OCI-LY7 (cell line): ENCODE results near the gene FBXW11. TPM values are rescaled to one million over a fixed set of nuclear protein-coding genes. Genes with fewer than 3 reads are reported as not detected.

Experiments used
- BruUV-seq: library from RNA; stranded (reverse); fragments of 400-500 nt; replicated peaks from 2 replicates; lab custom pipeline; 2021; lab: Mats Ljungman, UMichigan
- CTCF ChIA-PET: fragments of 300-600 bp; sonication (Branson Sonifier 250); formaldehyde crosslinking; loops from one replicate; lab custom pipeline; 2022; ENCODE audit warnings: antibody characterized with exemption; ENCODE audit not compliant: unreplicated experiment; lab: Charles Lee
- POLR2A ChIA-PET: fragments of 300-600 bp; sonication (Branson Sonifier 250); formaldehyde crosslinking; loops from one replicate; lab custom pipeline; 2022; ENCODE audit warnings: antibody characterized with exemption; lab: Charles Lee
- DNase-seq: peaks from one replicate; pipeline ENCODE4 v3.0.0-alpha.2; 2015; ENCODE audit warnings: low spot score
- H2AFZ ChIP-seq: fragments of 200-600 bp; sonication (generic), shearing (Covaris generic); 2 replicates; pipeline ENCODE4 v1.6.1; 2014; ENCODE audit warnings: mild to moderate bottlenecking, antibody characterized with exemption, low read length, moderate library complexity
- H3K27ac ChIP-seq: fragments of 200-600 bp; sonication (generic); 2 replicates; pipeline ENCODE4 v1.5.1; 2014; ENCODE audit warnings: mixed run types, low read depth, mild to moderate bottlenecking, moderate library complexity, low read length, inconsistent platforms; ENCODE audit not compliant: poor library complexity, severe bottlenecking
- H3K36me3 ChIP-seq: fragments of 200-600 bp; sonication (generic); 2 replicates; pipeline ENCODE4 v1.6.1; 2014; ENCODE audit warnings: mild to moderate bottlenecking, antibody characterized with exemption, low read length, moderate library complexity, mixed read lengths; ENCODE audit not compliant: insufficient read depth
- H3K4me1 ChIP-seq: fragments of 200-600 bp; sonication (generic); 2 replicates; pipeline ENCODE4 v1.5.1; 2014; ENCODE audit warnings: mild to moderate bottlenecking, low read length; ENCODE audit not compliant: insufficient read depth, poor library complexity, severe bottlenecking
- H3K4me2 ChIP-seq: fragments of 200-600 bp; sonication (generic); 2 replicates; pipeline ENCODE4 v1.6.1; 2014; ENCODE audit warnings: mild to moderate bottlenecking, low read length
- H3K4me3 ChIP-seq: fragments of 200-600 bp; sonication (generic); 2 replicates; pipeline ENCODE4 v1.5.1; 2014; ENCODE audit warnings: mild to moderate bottlenecking, low read depth, low read length; ENCODE audit not compliant: poor library complexity, severe bottlenecking
- H3K79me2 ChIP-seq: fragments of 200-600 bp; sonication (generic); 2 replicates; pipeline ENCODE4 v1.6.1; 2016; ENCODE audit warnings: low read depth, mild to moderate bottlenecking, low read length, moderate library complexity, mixed read lengths; ENCODE audit not compliant: insufficient read depth
- H3K9me2 ChIP-seq: fragments of 200-600 bp; sonication (generic); 2 replicates; pipeline ENCODE4 v1.6.1; 2016; ENCODE audit warnings: mild to moderate bottlenecking, low read length, mixed read lengths; ENCODE audit not compliant: insufficient read depth
- H3K9me3 ChIP-seq: fragments of 200-600 bp; sonication (generic); 2 replicates; pipeline ENCODE4 v1.6.1; 2014; ENCODE audit warnings: mild to moderate bottlenecking, mixed run types, low read length, mixed read lengths
- H4K20me1 ChIP-seq: fragments of 200-600 bp; sonication (generic); 2 replicates; pipeline ENCODE4 v1.6.1; 2014; ENCODE audit warnings: mild to moderate bottlenecking, antibody characterized with exemption, low read length, moderate library complexity, mixed read lengths; ENCODE audit not compliant: insufficient read depth
- CTCF ChIP-seq: fragments of 200-600 bp; sonication (generic); conservative IDR thresholded peaks from 2 replicates; pipeline ENCODE4 v1.5.1; 2014; ENCODE audit warnings: mild to moderate bottlenecking, antibody characterized with exemption, low read length, moderate library complexity, mixed read lengths
- EZH2phosphoT487 ChIP-seq: fragments of 200-600 bp; sonication (generic); IDR thresholded peaks from 2 replicates; pipeline ENCODE4 v1.6.1; 2018; ENCODE audit warnings: low read depth, borderline replicate concordance, mild to moderate bottlenecking, mixed run types, antibody characterized with exemption, low read length, moderate library complexity, mixed read lengths
- intact Hi-C: fragments of 100-400 bp; cut with micrococcal nuclease; formaldehyde crosslinking; loops from one replicate; pipeline ENCODE4 v1.10.0; 2022; ENCODE audit not compliant: unreplicated experiment
- total RNA-seq, 2 experiments: library from RNA; depleted of rRNA in 1 of 2; stranded (reverse); fragments of >200 nt in 1 of 2; shearing (Covaris generic) in 1 of 2; gene quantifications; 2 replicates each; pipeline ENCODE4 v1.2.3, GENCODE V29; 2014 to 2022

The FBXW11 gene
- total RNA-seq, 2 experiments from 2014 or later: 33.0 to 51.5 TPM

- intact Hi-C loops: no loop called here
- no peak for DNase-seq
- H3K4me1 ChIP-seq: no peaks in the 10 kb centered on the region
- peaks cover 42% of the 10 kb centered on the region for H3K79me2 ChIP-seq
- no peaks in the 10 kb centered on the region for H3K36me3 ChIP-seq
- no peak overlapping the region for H2AFZ ChIP-seq
- H3K9me2 ChIP-seq: no peaks in the 10 kb centered on the region
- no peak overlapping the region for H3K27ac ChIP-seq
- peaks cover 11% of the 10 kb centered on the region; the same call in 1 of the 2 replicates for H4K20me1 ChIP-seq
- BruUV-seq: no TSS peak
- ChIA-PET POLR2A (interaction anchor here (0.6 kb wide), 1 partner anchor 1682 kb away, joined by 4 read pairs; no protein-coding TSS in a partner anchor), CTCF (no interaction called here)
- no peaks in the 10 kb centered on the region for H3K9me3 ChIP-seq
- H3K4me3 ChIP-seq: no peak overlapping the region
- H3K4me2 ChIP-seq: no peak overlapping the region
- TF ChIP-seq CTCF (no peak), EZH2phosphoT487 (no peak)
Measured at GRCh38 chr5:171954721-171955120, 51.7 kb downstream of the FBXW11 start.

GRCh38 chr5:171953860-171954701 lies 52.4 kb downstream of the FBXW11 start:
- no peak overlapping the region for H3K4me3 ChIP-seq
- no peaks in the 10 kb centered on the region for H3K36me3 ChIP-seq
- CTCF ChIA-PET: no interaction called here
- H3K27ac ChIP-seq: no peak overlapping the region
- TF ChIP-seq CTCF (no peak), EZH2phosphoT487 (no peak)
- H3K79me2 ChIP-seq: peaks cover 46% of the 10 kb centered on the region
- H3K4me1 ChIP-seq: no peaks in the 10 kb centered on the region
- no TSS peak for BruUV-seq
- POLR2A ChIA-PET: interaction anchor here (2.6 kb wide), 1 partner anchor 10 kb away, joined by 12 read pairs; no protein-coding TSS in a partner anchor
- no peak overlapping the region for H3K4me2 ChIP-seq
- no peaks in the 10 kb centered on the region for H3K9me3 ChIP-seq
- intact Hi-C loops: no loop called here
- no peak overlapping the region for H2AFZ ChIP-seq
- peaks cover 12% of the 10 kb centered on the region; the same call in 1 of the 2 replicates for H4K20me1 ChIP-seq
- DNase-seq: no peak
- no peaks in the 10 kb centered on the region for H3K9me2 ChIP-seq

- H4K20me1 ChIP-seq: peaks cover 20% of the 10 kb centered on the region; the same call in 1 of the 2 replicates
- no peaks in the 10 kb centered on the region for H3K4me1 ChIP-seq
- intact Hi-C loops: no loop called here
- ChIA-PET POLR2A (interaction anchor here (0.5 to 2.6 kb wide), 4 partner anchors 8 to 948 kb away, joined by 3 to 12 read pairs (median 5); no protein-coding TSS in a partner anchor), CTCF (no interaction called here)
- no peak for DNase-seq
- H3K4me2 ChIP-seq: no peak overlapping the region
- no peaks in the 10 kb centered on the region for H3K9me3 ChIP-seq
- H3K4me3 ChIP-seq: no peak overlapping the region
- H2AFZ ChIP-seq: no peak overlapping the region
- no TSS peak for BruUV-seq
- no peaks in the 10 kb centered on the region for H3K9me2 ChIP-seq
- H3K27ac ChIP-seq: no peak overlapping the region
- H3K79me2 ChIP-seq: peaks cover 54% of the 10 kb centered on the region
- H3K36me3 ChIP-seq: no peaks in the 10 kb centered on the region
- TF ChIP-seq CTCF (no peak), EZH2phosphoT487 (no peak)
Measured at GRCh38 chr5:171952021-171952420, 54.4 kb downstream of the FBXW11 start.
